GM18507 (cell line): ENCODE results near the gene FXYD4.
A peak's percentile ranks its signal among the peaks of the same experiment; 100 is the strongest.

ENCODE experiments used
- DNase-seq: peaks from one replicate; pipeline ENCODE4 v3.0.0; 2011; ENCODE audit warnings: low read depth; ENCODE audit not compliant: insufficient read length; ENCODE audit errors: extremely low spot score
- FAIRE-seq: peaks from 2 replicates; lab custom pipeline; 2011; peaks lifted over from hg19 to GRCh38; lab: Jason Lieb, UNC

FXYD4 gene

GRCh38 chr10:43370671-43371215, 693 bp upstream of the FXYD4 start:
- FAIRE-seq = no peak
- DNase-seq = no peak

- DNase-seq = no peak
- no peak for FAIRE-seq
Measured at GRCh38 chr10:43372765-43373361, 1.4 kb downstream of the FXYD4 start.

GRCh38 chr10:43373461-43373860, 2.0 kb downstream of the FXYD4 start:
- FAIRE-seq (no peak), DNase-seq (no peak)

- no peak for DNase-seq
- no peak for FAIRE-seq
Measured at GRCh38 chr10:43374194-43374593, 2.8 kb downstream of the FXYD4 start.

GRCh38 chr10:43375401-43376020, 4.1 kb downstream of the FXYD4 start:
- FAIRE-seq (no peak), DNase-seq (no peak)

GRCh38 chr10:43376046-43376635, 4.7 kb downstream of the FXYD4 start:
- FAIRE-seq (no peak), DNase-seq (no peak)

- no peak for FAIRE-seq
- DNase-seq = no peak
Measured at GRCh38 chr10:43376828-43377423, 5.5 kb downstream of the FXYD4 start.

- DNase-seq (no peak), FAIRE-seq (no peak)
Measured at GRCh38 chr10:43377424-43377883, 6.0 kb downstream of the FXYD4 start.

GRCh38 chr10:43380610-43381222, 9.3 kb downstream of the FXYD4 start:
- FAIRE-seq (peak; percentile 29), DNase-seq (no peak)

- DNase-seq (no peak), FAIRE-seq (no peak)
Measured at GRCh38 chr10:43383204-43383971, 12.0 kb downstream of the FXYD4 start.

GRCh38 chr10:43384252-43385221, 13.1 kb downstream of the FXYD4 start:
- DNase-seq (no peak), FAIRE-seq (no peak)

GRCh38 chr10:43385412-43386004, 14.1 kb downstream of the FXYD4 start:
- FAIRE-seq (no peak), DNase-seq (no peak)

GRCh38 chr10:43386549-43386948, 15.1 kb downstream of the FXYD4 start:
- no peak for DNase-seq
- no peak for FAIRE-seq

GRCh38 chr10:43386981-43387677, 15.7 kb downstream of the FXYD4 start:
- FAIRE-seq (no peak), DNase-seq (no peak)

GRCh38 chr10:43387678-43388032, 16.2 kb downstream of the FXYD4 start:
- FAIRE-seq (no peak), DNase-seq (no peak)

- FAIRE-seq (no peak), DNase-seq (no peak)
Measured at GRCh38 chr10:43389867-43390266, 18.4 kb downstream of the FXYD4 start.

GRCh38 chr10:43390333-43390732, 18.9 kb downstream of the FXYD4 start:
- FAIRE-seq (no peak), DNase-seq (no peak)
